HepG2 (cell line): ENCODE measurements around the gene OPRL1. TPM values are rescaled to one million over a fixed set of nuclear protein-coding genes. Genes with fewer than 3 reads are reported as not detected.

Experiments used
- HOXA3 ChIP-seq: sonication (generic); formaldehyde crosslinking; IDR thresholded peaks from 2 replicates; pipeline ENCODE4 v1.5.0; 2020; ENCODE audit warnings: missing genetic modification reagents
- KLF12 ChIP-seq: sonication (generic); formaldehyde crosslinking; IDR thresholded peaks from 2 replicates; pipeline ENCODE4 v1.4.0; 2020; ENCODE audit warnings: missing genetic modification reagents, borderline replicate concordance
- MYNN ChIP-seq: sonication (generic); formaldehyde crosslinking; IDR thresholded peaks from 2 replicates; pipeline ENCODE4 v1.4.0; 2020; ENCODE audit warnings: mild to moderate bottlenecking, low read depth, missing genetic modification reagents
- NFKB2 ChIP-seq: sonication (generic); formaldehyde crosslinking; IDR thresholded peaks from 2 replicates; pipeline ENCODE4 v1.4.0; 2020; ENCODE audit warnings: missing genetic modification reagents, borderline replicate concordance
- SRSF9 ChIP-seq: fragments of 200-400 bp; formaldehyde crosslinking; IDR thresholded peaks from 2 replicates; pipeline ENCODE4 v1.6.1; 2018; ENCODE audit warnings: borderline replicate concordance, mild to moderate bottlenecking, low read depth, low read length; ENCODE audit not compliant: insufficient read depth, poor library complexity, severe bottlenecking
- SRY ChIP-seq: sonication (generic); formaldehyde crosslinking; IDR thresholded peaks from 2 replicates; pipeline ENCODE4 v1.8.0; 2022; ENCODE audit warnings: mild to moderate bottlenecking, missing genetic modification reagents
- STAG1 ChIP-seq: sonication (generic); formaldehyde crosslinking; IDR thresholded peaks from 2 replicates; pipeline ENCODE4 v1.4.0; 2020; ENCODE audit warnings: missing genetic modification reagents
- TCF12 ChIP-seq, 2 experiments: fragments of 450-650 bp in 1 of 2; sonication (generic) in 1 of 2; formaldehyde crosslinking in 1 of 2; IDR thresholded peaks; 2 replicates each; pipeline versions ENCODE4 v1.6.1 to v1.8.0; 2017 to 2022; ENCODE audit warnings: antibody characterized with exemption in 1 of 2, mild to moderate bottlenecking in 1 of 2, missing genetic modification reagents in 1 of 2, moderate library complexity in 1 of 2
- ZNF101 ChIP-seq: sonication (generic); formaldehyde crosslinking; IDR thresholded peaks from 2 replicates; pipeline ENCODE4 v1.4.0; 2020; ENCODE audit warnings: mild to moderate bottlenecking, low read depth, missing genetic modification reagents, borderline replicate concordance
- ZNF282 ChIP-seq: fragments of 450-650 bp; IDR thresholded peaks from 2 replicates; pipeline ENCODE4 v1.6.1; 2018; ENCODE audit not compliant: partially characterized antibody
- ZNF292 ChIP-seq: sonication (generic); formaldehyde crosslinking; IDR thresholded peaks from 2 replicates; pipeline ENCODE4 v1.8.1; 2022; ENCODE audit warnings: mild to moderate bottlenecking, low read depth, missing genetic modification reagents, borderline replicate concordance
- ZNF354B ChIP-seq: sonication (generic); formaldehyde crosslinking; IDR thresholded peaks from 2 replicates; pipeline ENCODE4 v1.8.0; 2022; ENCODE audit warnings: mild to moderate bottlenecking, missing genetic modification reagents
- ZNF430 ChIP-seq: sonication (generic); formaldehyde crosslinking; IDR thresholded peaks from 2 replicates; pipeline ENCODE4 v1.9.0; 2021; ENCODE audit warnings: mild to moderate bottlenecking, missing genetic modification reagents
- ZNF674 ChIP-seq: sonication (generic); formaldehyde crosslinking; IDR thresholded peaks from 2 replicates; pipeline ENCODE4 v1.5.0; 2020; ENCODE audit warnings: low read depth, mild to moderate bottlenecking, missing genetic modification reagents
- polyA plus RNA-seq, 8 experiments: library from polyadenylated mRNA; depleted of rRNA in 3 of 8; stranded (reverse) in 7 of 8; unstranded in 1 of 8; fragments of >200 nt; fragmentation: Illumina TruSeq in 4 of 8; extraction: Trizol in 4 of 8; gene quantifications; 2 replicates each; pipeline versions ENCODE4 v1.2.1 to v1.2.3, GENCODE V29; 2011 to 2016; ENCODE audit warnings: low read depth in 4 of 8, missing spikeins in 1 of 8, mixed read lengths in 1 of 8; ENCODE audit not compliant: insufficient read depth in 1 of 8
- total RNA-seq, 5 experiments: library from RNA; depleted of rRNA; stranded (reverse); fragments of >200 nt; fragmentation: Illumina TruSeq; extraction: Trizol; gene quantifications; 2 replicates each; pipeline ENCODE4 v1.2.3, GENCODE V29; 2016; ENCODE audit warnings: low read depth in 1 of 5
- TF ChIP-seq, protein P1 (sequence below): sonication (generic); formaldehyde crosslinking; IDR thresholded peaks from 2 replicates; pipeline ENCODE4 v1.5.1; 2020; ENCODE audit warnings: mild to moderate bottlenecking, missing genetic modification reagents, moderate library complexity
- TF ChIP-seq, protein P2 (sequence below): sonication (generic); formaldehyde crosslinking; IDR thresholded peaks from 2 replicates; pipeline ENCODE4 v1.5.0; 2020; ENCODE audit warnings: mild to moderate bottlenecking, missing genetic modification reagents
- TF ChIP-seq, protein P3 (sequence below): sonication (generic); formaldehyde crosslinking; IDR thresholded peaks from 2 replicates; pipeline ENCODE4 v1.5.1; 2020; ENCODE audit warnings: missing genetic modification reagents, mild to moderate bottlenecking, borderline replicate concordance
- TF ChIP-seq, protein P4 (sequence below): fragments of 450-650 bp; IDR thresholded peaks from 2 replicates; pipeline ENCODE4 v1.6.1; 2016

OPRL1 gene
- total and polyA plus RNA-seq, 2 of the 13 experiments (the other 11 are each of a cell fraction or from before 2014, with no cell fraction given): 0.35 to 0.71 TPM

DNA sequence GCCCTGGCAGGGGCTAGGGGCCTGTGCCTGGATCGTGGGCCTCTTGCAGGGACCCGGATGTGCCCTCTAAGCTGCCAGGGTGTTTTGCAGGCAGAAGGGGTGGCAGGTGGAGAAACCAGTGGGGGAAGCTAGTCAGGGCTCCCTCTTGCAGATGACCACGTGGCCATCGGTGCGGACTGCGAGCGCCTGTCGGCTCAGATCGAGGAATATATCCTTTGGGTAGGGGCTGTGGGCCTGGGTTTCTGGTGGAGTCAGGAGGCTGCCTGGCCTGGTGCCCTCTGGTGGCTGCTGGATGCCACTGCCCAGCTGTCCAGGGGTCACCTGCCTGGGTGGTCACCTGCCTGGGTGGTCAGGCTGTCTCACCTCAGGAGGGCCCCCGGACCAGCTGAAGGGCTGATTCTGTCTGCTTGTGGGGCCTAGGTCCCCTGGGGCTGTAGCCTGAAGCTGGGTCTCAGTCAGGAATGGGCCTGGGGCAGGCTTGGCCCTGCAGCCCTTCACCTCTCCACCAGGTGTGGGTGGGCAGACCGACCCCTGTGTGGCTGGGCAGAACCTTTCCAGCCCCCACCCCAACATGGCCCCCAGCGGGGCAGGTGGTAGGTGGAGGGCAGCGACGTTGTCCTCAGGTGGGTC is 10.2 kb upstream of the OPRL1 start (continued):
- TF ChIP-seq, protein P1, sequence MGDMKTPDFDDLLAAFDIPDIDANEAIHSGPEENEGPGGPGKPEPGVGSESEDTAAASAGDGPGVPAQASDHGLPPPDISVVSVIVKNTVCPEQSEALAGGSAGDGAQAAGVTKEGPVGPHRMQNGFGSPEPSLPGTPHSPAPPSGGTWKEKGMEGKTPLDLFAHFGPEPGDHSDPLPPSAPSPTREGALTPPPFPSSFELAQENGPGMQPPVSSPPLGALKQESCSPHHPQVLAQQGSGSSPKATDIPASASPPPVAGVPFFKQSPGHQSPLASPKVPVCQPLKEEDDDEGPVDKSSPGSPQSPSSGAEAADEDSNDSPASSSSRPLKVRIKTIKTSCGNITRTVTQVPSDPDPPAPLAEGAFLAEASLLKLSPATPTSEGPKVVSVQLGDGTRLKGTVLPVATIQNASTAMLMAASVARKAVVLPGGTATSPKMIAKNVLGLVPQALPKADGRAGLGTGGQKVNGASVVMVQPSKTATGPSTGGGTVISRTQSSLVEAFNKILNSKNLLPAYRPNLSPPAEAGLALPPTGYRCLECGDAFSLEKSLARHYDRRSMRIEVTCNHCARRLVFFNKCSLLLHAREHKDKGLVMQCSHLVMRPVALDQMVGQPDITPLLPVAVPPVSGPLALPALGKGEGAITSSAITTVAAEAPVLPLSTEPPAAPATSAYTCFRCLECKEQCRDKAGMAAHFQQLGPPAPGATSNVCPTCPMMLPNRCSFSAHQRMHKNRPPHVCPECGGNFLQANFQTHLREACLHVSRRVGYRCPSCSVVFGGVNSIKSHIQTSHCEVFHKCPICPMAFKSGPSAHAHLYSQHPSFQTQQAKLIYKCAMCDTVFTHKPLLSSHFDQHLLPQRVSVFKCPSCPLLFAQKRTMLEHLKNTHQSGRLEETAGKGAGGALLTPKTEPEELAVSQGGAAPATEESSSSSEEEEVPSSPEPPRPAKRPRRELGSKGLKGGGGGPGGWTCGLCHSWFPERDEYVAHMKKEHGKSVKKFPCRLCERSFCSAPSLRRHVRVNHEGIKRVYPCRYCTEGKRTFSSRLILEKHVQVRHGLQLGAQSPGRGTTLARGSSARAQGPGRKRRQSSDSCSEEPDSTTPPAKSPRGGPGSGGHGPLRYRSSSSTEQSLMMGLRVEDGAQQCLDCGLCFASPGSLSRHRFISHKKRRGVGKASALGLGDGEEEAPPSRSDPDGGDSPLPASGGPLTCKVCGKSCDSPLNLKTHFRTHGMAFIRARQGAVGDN: peak; percentile 74
- TF ChIP-seq ZNF674 (no peak), SRY (CRISPR knock-in tag) (no peak), MYNN (no peak), HOXA3 (CRISPR knock-in tag) (no peak), SRSF9 (no peak), ZNF282 (no peak), ZNF430 (CRISPR knock-in tag) (no peak), NFKB2 (0 out of 2 replicates have a peak, but pooled peaks have one; percentile 47), ZNF101 (CRISPR knock-in tag) (no peak), ZNF292 (no peak; the same call in 1 of the 2 replicates), STAG1 (CRISPR knock-in tag) (peak; percentile 79), TCF12 (IDR thresholded peaks at IDR 0.05) (no peak), TCF12 (CRISPR knock-in tag; IDR thresholded peaks at IDR 0.05) (peak; percentile 79; the same call in 1 of the 2 replicates), ZNF354B (CRISPR knock-in tag) (no peak), KLF12 (no peak)
- TF ChIP-seq, protein P2, sequence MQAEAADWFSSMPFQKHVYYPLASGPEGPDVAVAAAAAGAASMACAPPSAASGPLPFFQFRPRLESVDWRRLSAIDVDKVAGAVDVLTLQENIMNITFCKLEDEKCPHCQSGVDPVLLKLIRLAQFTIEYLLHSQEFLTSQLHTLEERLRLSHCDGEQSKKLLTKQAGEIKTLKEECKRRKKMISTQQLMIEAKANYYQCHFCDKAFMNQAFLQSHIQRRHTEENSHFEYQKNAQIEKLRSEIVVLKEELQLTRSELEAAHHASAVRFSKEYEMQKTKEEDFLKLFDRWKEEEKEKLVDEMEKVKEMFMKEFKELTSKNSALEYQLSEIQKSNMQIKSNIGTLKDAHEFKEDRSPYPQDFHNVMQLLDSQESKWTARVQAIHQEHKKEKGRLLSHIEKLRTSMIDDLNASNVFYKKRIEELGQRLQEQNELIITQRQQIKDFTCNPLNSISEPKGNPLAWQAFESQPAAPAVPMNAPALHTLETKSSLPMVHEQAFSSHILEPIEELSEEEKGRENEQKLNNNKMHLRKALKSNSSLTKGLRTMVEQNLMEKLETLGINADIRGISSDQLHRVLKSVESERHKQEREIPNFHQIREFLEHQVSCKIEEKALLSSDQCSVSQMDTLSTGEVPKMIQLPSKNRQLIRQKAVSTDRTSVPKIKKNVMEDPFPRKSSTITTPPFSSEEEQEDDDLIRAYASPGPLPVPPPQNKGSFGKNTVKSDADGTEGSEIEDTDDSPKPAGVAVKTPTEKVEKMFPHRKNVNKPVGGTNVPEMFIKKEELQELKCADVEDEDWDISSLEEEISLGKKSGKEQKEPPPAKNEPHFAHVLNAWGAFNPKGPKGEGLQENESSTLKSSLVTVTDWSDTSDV: peak; percentile 72; the same call in 1 of the 2 replicates
- TF ChIP-seq, protein P3, sequence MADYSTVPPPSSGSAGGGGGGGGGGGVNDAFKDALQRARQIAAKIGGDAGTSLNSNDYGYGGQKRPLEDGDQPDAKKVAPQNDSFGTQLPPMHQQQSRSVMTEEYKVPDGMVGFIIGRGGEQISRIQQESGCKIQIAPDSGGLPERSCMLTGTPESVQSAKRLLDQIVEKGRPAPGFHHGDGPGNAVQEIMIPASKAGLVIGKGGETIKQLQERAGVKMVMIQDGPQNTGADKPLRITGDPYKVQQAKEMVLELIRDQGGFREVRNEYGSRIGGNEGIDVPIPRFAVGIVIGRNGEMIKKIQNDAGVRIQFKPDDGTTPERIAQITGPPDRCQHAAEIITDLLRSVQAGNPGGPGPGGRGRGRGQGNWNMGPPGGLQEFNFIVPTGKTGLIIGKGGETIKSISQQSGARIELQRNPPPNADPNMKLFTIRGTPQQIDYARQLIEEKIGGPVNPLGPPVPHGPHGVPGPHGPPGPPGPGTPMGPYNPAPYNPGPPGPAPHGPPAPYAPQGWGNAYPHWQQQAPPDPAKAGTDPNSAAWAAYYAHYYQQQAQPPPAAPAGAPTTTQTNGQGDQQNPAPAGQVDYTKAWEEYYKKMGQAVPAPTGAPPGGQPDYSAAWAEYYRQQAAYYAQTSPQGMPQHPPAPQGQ: no peak
- TF ChIP-seq, protein P4, sequence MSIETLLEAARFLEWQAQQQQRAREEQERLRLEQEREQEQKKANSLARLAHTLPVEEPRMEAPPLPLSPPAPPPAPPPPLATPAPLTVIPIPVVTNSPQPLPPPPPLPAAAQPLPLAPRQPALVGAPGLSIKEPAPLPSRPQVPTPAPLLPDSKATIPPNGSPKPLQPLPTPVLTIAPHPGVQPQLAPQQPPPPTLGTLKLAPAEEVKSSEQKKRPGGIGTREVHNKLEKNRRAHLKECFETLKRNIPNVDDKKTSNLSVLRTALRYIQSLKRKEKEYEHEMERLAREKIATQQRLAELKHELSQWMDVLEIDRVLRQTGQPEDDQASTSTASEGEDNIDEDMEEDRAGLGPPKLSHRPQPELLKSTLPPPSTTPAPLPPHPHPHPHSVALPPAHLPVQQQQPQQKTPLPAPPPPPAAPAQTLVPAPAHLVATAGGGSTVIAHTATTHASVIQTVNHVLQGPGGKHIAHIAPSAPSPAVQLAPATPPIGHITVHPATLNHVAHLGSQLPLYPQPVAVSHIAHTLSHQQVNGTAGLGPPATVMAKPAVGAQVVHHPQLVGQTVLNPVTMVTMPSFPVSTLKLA: no peak
